SIG-M5 treated with dmso at 0.1 percent for 504 hours (cell line): ENCODE results near the gene UQCRFS1.
"Not testable (repeated sequence)": the region's sequence is repeated elsewhere in the genome, so short reads cannot be mapped to it uniquely, and the experiment has no call there.

Source experiments
- DNase-seq: peaks from one replicate; lab custom pipeline; 2025; ENCODE audit not compliant: unreplicated experiment; lab: John Stamatoyannopoulos, UW

UQCRFS1 gene

GRCh38 chr19:29215322-29215845 is 2.4 kb upstream of the UQCRFS1 start:
- DNase-seq, result no peak

- no peak for DNase-seq
Measured at GRCh38 chr19:29214411-29214810, 1.5 kb upstream of the UQCRFS1 start.

- no peak for DNase-seq
Measured at GRCh38 chr19:29212356-29212647, 649 bp downstream of the UQCRFS1 start.

GRCh38 chr19:29211562-29212355 is 1.2 kb downstream of the UQCRFS1 start:
- no peak for DNase-seq

- not testable (repeated sequence) for DNase-seq
Measured at GRCh38 chr19:29211041-29211440, 1.9 kb downstream of the UQCRFS1 start.

GRCh38 chr19:29210502-29210901 is 2.4 kb downstream of the UQCRFS1 start:
- not testable (repeated sequence) for DNase-seq

- not testable (repeated sequence) for DNase-seq
Measured at GRCh38 chr19:29207403-29208187, 5.4 kb downstream of the UQCRFS1 start.

- no peak for DNase-seq
Measured at GRCh38 chr19:29206453-29206852, 6.5 kb downstream of the UQCRFS1 start.

- no peak for DNase-seq
Measured at GRCh38 chr19:29202281-29202680, 10.7 kb downstream of the UQCRFS1 start.

GRCh38 chr19:29201855-29202254 is 11.1 kb downstream of the UQCRFS1 start:
- no peak for DNase-seq

GRCh38 chr19:29194658-29195057 is 18.3 kb downstream of the UQCRFS1 start:
- no peak for DNase-seq

- DNase-seq, result no peak
Measured at GRCh38 chr19:29193155-29193554, 19.8 kb downstream of the UQCRFS1 start.

GRCh38 chr19:29191005-29191404 is 21.9 kb downstream of the UQCRFS1 start:
- DNase-seq, result no peak

GRCh38 chr19:29189033-29189360 is 24.0 kb downstream of the UQCRFS1 start:
- DNase-seq, result no peak

- DNase-seq, result no peak
Measured at GRCh38 chr19:29188289-29189032, 24.5 kb downstream of the UQCRFS1 start.

- DNase-seq, result no peak
Measured at GRCh38 chr19:29187676-29188075, 25.3 kb downstream of the UQCRFS1 start.

- no peak for DNase-seq
Measured at GRCh38 chr19:29185427-29185826, 27.5 kb downstream of the UQCRFS1 start.

- DNase-seq, result no peak
Measured at GRCh38 chr19:29176981-29177754, 35.8 kb downstream of the UQCRFS1 start.

- DNase-seq, result no peak
Measured at GRCh38 chr19:29173896-29174295, 39.1 kb downstream of the UQCRFS1 start.

GRCh38 chr19:29172302-29172701 is 40.6 kb downstream of the UQCRFS1 start:
- DNase-seq, result peak; percentile 53

GRCh38 chr19:29171525-29171924 is 41.4 kb downstream of the UQCRFS1 start:
- no peak for DNase-seq
